CD4-positive, alpha-beta T cell treated with Interleukin-15 for 4 hours (primary cell): ENCODE data around the gene TMIGD1.

Experiments
- DNase-seq: peaks from one replicate; pipeline ENCODE4 v3.0.0-alpha.2; 2020; ENCODE audit warnings: low spot score

TMIGD1 gene

DNA sequence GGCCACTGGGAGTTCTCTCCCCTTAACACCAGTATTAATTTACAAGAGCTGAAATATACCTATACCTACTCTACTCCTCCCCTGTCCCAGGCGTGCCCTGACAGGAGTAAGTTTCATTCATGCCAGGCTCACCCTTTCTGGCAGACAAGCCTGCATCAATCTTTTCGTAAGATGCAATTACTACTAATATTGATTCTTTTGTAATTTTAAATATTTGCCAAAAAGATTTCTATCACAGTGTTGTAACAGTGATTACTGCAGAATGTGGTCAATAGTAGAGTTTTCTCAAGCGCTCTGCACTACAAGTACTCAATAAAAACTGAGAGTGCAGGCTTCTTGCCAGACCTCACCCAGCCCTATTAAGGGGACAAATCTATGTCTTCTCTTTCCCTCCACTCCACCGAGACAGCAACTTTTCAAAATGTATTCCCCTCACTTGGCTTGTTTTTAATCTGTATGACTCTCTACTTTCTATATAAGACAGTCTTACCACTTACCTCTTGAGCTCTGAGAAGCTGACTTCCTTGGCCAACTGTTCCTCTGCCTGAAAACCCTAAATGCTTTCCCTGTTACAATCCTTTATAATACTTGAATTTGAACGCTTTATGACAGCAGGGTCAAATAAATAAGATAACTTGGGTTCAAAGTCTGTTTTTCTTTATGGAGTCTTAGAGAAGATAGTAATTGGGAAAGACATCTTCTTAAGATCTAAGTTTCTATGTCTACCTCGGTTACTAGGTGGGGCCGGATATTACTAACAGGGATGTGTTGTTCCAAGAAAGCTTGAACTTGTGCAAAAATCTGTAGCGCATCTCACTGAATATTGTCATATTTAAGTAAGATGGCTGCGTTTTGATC lies at the start of gene TMIGD1:
TMIGD1 (minus strand) TSS at position 555 of the 858 bp plus-strand sequence. CDS start 1,924 bp downstream, outside the sequence.
- DNase-seq, result no peak

DNA sequence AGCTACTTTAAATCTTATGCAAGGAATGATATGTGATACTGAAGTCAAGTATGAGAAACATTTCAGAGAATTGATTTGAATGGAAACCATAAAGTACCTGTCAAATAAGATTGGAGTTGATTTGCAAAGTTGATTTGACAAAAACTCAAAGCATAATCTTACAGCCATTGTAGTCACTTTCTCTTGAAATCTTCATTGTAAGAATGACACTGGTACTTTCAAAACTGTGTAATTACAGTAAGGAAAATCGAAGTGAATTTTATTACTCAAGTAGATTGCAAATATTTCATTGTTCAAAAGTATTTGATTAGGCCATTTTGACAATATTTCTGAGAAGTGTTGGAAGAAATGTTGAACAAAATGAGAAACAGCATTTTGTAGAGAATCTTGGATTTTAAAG lies 48.5 kb upstream of the TMIGD1 start:
- DNase-seq, result no peak

DNA sequence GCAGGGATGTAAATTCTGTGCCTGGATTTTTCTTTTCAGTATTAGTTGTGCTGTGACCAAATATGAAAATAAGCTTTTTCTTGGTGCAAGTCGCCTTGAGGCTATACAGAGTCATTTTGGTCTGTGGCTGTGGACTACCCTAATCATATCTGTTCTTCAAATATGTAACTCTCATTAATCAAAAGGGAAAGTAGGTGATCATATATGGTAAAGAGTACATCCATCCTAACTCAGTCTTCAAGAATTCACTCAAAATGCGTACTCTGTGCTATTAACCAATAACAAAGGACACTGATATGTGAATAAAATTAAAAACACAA lies 47.4 kb upstream of the TMIGD1 start:
- no peak for DNase-seq

- no peak for DNase-seq
These were observed 46.9 kb upstream of the TMIGD1 start for GRCh38 chr17:30380643-30381339.

DNA sequence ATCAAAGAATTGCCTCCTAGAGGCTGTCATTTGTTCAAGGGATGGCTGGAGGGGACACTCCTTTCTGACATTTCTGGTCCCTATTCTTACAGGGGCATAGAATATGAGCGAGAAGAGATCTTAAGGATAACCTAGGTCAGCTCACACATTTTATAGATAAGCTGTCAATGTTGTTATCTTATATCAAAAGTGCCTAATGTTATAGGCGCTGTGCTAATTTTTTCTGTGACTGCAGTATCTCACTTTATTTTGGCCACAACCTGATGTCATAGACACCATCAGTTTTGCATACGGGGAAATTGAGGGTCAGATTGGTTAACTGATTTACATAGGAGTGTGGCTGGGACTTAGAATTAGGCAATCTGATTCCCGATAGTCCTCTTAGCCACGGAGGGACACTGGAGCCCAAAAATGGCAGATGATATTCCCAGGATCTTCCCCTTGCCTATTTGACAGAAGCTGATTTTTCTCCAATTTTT lies 46.1 kb upstream of the TMIGD1 start:
- peak; percentile 19 for DNase-seq

GRCh38 chr17:30379303-30379902 lies 45.5 kb upstream of the TMIGD1 start:
- peak; percentile 18 for DNase-seq

DNA sequence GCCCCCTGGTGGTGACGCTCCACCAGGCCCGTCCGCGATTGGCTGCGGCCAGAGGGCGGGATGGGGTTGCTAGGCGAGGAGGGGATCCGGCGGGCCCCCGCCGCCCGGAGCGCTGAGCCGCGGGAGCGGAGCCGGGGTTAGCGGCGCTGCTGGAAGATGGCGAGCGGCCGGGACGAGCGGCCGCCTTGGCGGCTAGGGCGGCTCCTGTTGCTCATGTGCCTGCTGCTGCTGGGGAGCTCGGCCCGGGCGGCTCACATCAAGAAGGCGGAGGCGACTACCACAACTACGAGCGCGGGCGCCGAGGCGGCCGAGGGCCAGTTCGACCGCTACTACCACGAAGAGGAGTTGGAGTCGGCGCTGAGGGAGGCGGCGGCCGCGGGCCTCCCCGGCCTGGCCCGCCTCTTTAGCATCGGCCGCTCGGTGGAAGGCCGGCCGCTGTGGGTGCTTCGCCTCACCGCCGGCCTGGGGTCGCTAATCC lies 45.0 kb upstream of the TMIGD1 start, which contains the start of gene CPD:
CPD (plus strand) TSS at position 103 of the 478 bp plus-strand sequence; CDS start at position 157, 54 bp downstream.
- peak; percentile 96 for DNase-seq

GRCh38 chr17:30378241-30378824 lies 44.5 kb upstream of the TMIGD1 start:
- DNase-seq, result peak; percentile 64

DNA sequence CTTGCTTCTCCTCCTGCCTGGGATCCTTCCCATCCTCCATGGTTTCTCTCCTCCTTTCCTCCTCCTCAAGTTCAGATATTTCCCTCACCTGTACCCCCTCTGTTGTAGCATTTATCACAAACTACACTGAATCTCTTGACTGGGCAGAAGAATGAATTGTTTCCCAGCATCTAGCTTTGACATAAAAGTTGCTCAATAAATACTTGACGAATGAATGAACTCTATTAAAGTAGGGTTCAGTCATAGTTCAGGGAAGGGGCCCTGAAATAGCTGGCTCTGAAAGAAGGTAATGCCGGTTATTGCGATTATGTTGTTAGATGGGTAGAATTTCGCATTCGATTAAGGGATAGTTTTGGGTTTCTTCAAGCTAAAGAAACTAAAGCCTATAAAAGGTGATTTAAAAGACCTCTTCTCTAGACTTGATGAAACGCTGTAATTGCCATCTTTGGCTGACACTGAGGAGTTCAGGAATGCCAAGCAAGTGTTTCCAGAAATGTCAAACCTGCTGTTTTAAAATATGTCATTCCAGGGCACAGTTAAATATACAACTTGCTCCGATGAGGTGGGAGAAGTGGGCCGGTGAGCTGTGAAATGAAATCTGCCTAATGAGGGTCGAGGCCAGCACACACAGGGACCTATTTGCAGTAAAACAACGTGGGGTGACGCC lies 43.9 kb upstream of the TMIGD1 start:
- no peak for DNase-seq

DNA sequence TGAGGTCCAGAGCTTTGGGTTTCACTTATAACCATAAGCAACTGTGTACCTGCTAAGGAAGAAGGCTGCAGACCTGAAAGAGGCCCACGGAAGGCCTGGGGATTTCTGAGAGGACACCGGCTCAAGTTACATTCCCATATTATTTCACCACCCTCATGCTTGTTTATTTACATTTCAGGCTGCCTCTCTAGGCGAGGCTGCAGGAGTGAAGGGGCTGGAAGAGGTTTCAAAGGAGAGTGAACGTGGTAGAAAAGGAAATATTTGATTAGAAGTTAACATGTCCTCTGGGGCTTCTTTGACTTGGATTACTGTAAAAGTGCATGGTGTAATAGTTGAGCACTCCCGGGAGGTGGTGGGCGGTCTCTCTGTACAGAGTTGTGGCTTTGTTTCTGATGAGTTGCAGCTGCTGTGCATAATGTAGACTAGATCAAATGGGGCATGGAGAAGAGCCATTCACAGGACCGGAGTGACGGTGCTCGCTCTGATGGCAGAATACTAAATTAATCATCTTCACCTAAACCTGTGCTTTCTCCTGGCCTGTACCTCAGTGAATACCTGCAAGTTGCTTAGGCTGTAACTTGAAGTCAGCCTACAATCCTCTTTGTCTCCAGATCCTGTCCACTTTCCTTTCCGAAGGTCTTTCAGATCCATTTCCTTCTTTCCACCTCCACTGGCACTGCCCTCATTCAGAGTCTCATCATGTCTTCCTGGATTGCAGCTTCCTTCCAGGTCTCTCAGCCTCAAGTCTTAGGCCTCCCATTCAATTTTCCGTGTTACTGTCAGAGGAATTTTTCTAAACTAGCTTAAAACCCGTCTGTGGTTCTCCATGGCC lies 43.0 kb upstream of the TMIGD1 start:
- no peak for DNase-seq

GRCh38 chr17:30375661-30376060 lies 41.8 kb upstream of the TMIGD1 start:
- no peak for DNase-seq

GRCh38 chr17:30372755-30373154 lies 38.9 kb upstream of the TMIGD1 start:
- DNase-seq, result peak; percentile 14

DNA sequence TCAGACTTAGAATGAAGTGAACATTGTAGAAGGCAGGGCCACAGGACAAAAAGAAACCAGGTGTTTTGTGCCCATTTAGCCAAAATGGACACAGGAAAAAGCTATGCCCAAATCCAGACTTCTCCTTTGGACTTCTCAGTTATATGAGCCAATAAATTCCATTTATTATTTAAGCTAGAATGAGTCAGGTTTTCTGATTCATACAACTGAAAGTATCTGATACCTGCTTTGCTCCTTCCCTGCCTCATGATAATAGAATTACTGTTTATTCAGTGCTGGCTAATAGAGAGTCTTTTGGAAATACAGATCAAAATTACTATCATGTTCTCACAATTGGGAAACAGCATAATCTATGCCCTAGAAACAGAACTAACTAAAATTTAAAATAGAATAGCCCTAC lies 36.1 kb upstream of the TMIGD1 start:
- no peak for DNase-seq

DNA sequence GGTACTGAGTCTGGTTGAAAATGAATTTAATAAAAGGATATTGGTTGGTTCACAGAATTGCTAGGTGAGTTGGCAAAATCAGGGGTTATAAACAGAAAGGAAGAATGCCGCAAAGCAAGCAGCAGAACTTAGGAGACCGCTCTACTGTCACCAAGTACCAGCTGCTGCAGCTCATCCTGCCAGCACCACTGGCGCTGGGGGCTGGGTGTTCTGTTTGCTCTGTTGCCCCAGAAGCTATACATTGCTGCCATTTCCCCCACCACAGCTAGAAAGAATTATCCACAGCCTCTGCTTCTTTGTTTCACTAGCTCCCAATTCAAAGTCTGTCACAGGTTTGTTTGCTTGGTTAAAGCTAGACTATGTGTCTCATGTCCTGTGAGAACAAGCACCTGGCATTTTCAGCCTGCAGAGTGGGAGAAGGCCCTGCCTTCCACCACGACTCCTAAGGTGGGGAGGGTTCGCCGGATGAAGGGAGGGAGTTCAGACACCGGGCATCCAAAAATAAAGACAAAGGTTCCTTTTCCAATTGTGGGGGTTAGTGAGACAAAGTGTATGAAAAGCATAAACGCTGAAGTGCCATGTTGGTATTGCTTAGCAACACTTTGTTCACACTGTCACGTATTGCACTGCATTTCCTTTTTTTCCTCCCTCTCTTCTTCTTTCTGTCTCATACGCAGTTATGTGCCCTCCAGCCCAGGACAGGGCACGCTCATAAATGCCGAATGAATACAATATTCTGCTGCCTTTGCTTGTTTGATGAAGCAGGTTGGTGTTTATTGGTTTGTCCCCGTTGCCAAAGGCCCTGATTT lies 35.3 kb upstream of the TMIGD1 start:
- DNase-seq, result no peak

DNA sequence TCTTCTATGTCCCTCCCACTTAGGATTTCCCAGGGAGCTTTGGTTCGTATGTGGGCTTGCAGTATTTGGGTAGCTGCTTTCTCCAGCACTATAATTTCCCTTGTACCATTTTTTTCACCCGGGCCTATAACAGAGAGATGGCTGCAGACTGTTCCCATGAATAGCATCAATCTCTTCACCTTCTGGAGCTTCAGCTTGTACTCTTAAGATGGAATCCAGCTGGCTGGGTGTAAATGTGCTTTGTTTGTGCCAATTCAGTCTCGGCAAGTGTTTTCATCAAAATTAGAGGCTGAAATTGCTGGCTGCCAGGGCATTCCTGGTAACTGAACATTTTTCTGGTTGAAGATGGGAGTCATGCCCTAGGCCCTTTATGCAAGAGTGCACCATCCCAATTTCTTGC lies 32.7 kb upstream of the TMIGD1 start:
- no peak for DNase-seq

DNA sequence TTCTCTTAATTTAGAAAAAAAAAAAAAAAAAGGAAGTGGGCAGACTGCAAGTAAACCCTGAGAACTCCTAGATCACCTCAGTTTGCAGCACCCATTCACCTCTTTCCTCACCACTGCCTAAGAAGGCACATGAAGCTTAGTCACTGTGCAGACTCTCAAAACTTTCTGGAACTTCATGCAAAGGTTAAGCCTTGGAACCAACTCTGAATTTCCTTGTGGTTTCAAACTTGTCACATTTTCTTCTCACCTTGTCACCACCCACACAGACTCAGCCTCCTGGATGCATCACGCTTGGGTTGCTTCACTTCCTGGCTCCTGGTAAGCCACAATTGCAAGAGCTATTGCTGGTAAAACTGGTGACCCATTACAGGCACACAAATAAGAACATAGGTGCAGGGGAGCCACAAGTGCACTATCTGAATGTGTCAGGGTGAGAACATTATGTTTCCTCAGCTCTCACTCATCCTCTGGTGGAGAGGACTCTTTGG lies 29.9 kb upstream of the TMIGD1 start:
- DNase-seq, result peak; percentile 93

GRCh38 chr17:30361766-30362279 lies 28.0 kb upstream of the TMIGD1 start:
- DNase-seq, result no peak

DNA sequence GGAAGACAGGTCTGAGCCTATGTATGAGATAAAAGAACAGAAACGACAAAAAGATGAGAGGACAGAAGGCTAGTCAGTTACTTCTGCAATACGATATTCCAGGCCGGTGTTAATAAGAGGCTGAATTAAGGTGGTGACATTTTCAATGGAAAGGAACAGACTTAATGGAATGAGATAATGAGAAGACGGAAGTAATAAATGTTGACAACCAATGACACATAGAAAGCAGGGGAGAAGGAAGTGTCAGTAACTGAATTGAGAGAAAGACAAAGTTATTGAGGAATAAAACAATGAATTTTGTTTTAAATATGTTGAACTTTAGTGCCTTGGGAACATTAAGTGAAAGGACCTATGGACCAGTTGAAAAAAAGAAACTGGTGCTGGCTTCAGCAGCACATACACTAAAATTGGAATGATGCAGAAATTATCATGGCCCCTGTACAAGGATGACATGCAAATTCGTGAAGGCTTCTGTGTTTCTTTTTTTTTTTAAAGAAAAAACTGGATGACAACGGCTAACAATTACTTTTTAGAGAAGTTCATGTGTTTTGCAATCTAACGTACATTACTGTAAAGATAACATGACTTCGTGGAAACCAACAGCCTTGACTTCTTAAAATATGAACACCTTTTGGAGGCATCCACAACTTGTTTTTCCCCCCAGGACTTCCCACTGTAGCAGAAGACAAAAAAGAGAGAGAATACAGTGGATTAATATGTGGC lies 26.4 kb upstream of the TMIGD1 start:
- no peak for DNase-seq
